K562 (cell line): ENCODE results near the gene YWHAB. TPM values are rescaled to one million over a fixed set of nuclear protein-coding genes. Genes with fewer than 3 reads are reported as not detected.

Source experiments
- CC2D1A ChIP-seq: fragments of 450-650 bp; IDR thresholded peaks from 2 replicates; pipeline ENCODE4 v1.6.1; 2017; ENCODE audit warnings: mild to moderate bottlenecking
- CEBPB ChIP-seq: fragments of 450-650 bp; IDR thresholded peaks from 2 replicates; pipeline ENCODE4 v1.6.1; 2016; ENCODE audit warnings: missing genetic modification characterization, missing compliant biosample characterization
- CEBPG ChIP-seq, 3 experiments: fragments of 200-800 bp in 1 of 3; sonication (Bioruptor generic) in 1 of 3; sonication (generic) in 1 of 3; formaldehyde crosslinking in 1 of 3; IDR thresholded peaks in 2 of 3; conservative IDR thresholded peaks in 1 of 3; 2 replicates each; pipeline versions ENCODE4 v1.6.1 to v1.8.0; 2016 to 2022; ENCODE audit warnings: missing compliant biosample characterization in 2 of 3, missing genetic modification characterization in 2 of 3, mild to moderate bottlenecking in 1 of 3, missing genetic modification reagents in 1 of 3
- CREBBP ChIP-seq: IDR thresholded peaks from one replicate; pipeline ENCODE4 v1.6.1; 2012; ENCODE audit warnings: low read depth, mild to moderate bottlenecking, control low read depth, inconsistent platforms, low read length
- CXXC5 ChIP-seq: fragments of 250-450 bp; sonication (Bioruptor Pico); IDR thresholded peaks from 2 replicates; pipeline ENCODE4 v1.8.0; 2022; ENCODE audit warnings: inconsistent platforms, mild to moderate bottlenecking, moderate library complexity
- EGR1 ChIP-seq: fragments of 450-650 bp; conservative IDR thresholded peaks from 2 replicates; pipeline ENCODE4 v1.6.1; 2017; ENCODE audit warnings: mild to moderate bottlenecking
- EP400 ChIP-seq: fragments of 450-650 bp; IDR thresholded peaks from 2 replicates; pipeline ENCODE4 v1.6.1; 2017; ENCODE audit warnings: antibody characterized with exemption, mild to moderate bottlenecking, moderate library complexity
- HDAC1 ChIP-seq, 2 experiments: fragments of 450-650 bp; IDR thresholded peaks; 2 replicates each; pipeline ENCODE4 v1.6.1; 2016 to 2017; ENCODE audit warnings: inconsistent platforms in 1 of 2, mild to moderate bottlenecking in 1 of 2, moderate library complexity in 1 of 2
- HNRNPL ChIP-seq: fragments of 200-400 bp; formaldehyde crosslinking; IDR thresholded peaks from 2 replicates; pipeline ENCODE4 v1.6.1; 2017; ENCODE audit warnings: low read depth, mild to moderate bottlenecking, low read length
- KLF6 ChIP-seq: fragments of 250-450 bp; sonication (Bioruptor Pico); IDR thresholded peaks from 2 replicates; pipeline ENCODE4 v1.4.0; 2020; ENCODE audit warnings: mild to moderate bottlenecking, moderate library complexity, borderline replicate concordance
- LEF1 ChIP-seq: fragments of 450-650 bp; IDR thresholded peaks from 2 replicates; pipeline ENCODE4 v1.6.1; 2016; ENCODE audit warnings: mild to moderate bottlenecking
- MTA2 ChIP-seq: fragments of 450-650 bp; IDR thresholded peaks from 2 replicates; pipeline ENCODE4 v1.6.1; 2016; ENCODE audit warnings: low read depth
- NCOA6 ChIP-seq: fragments of 450-650 bp; IDR thresholded peaks from 2 replicates; pipeline ENCODE4 v1.6.1; 2017; ENCODE audit warnings: mild to moderate bottlenecking
- NFYB ChIP-seq: IDR thresholded peaks from 2 replicates; pipeline ENCODE4 v1.6.1; 2011; ENCODE audit warnings: mild to moderate bottlenecking, moderate library complexity; ENCODE audit not compliant: insufficient read length; ENCODE audit errors: extremely low read depth
- POLR2H ChIP-seq: IDR thresholded peaks from 2 replicates; pipeline ENCODE4 v1.6.1; 2016; ENCODE audit warnings: missing genetic modification characterization, low read depth, mild to moderate bottlenecking, control low read depth, missing compliant biosample characterization, moderate library complexity
- RCOR1 ChIP-seq, 2 experiments: IDR thresholded peaks; 2 replicates each; pipeline ENCODE4 v1.6.1; 2012; ENCODE audit warnings: low read depth in 2 of 2, low read length in 2 of 2, borderline replicate concordance in 1 of 2, improper control_type of control experiment in 1 of 2
- RNF2 ChIP-seq: sonication (generic); IDR thresholded peaks from 2 replicates; pipeline ENCODE4 v1.6.1; 2016
- SAP30 ChIP-seq: fragments of 200-600 bp; sonication (generic); IDR thresholded peaks from 2 replicates; pipeline ENCODE4 v1.6.1; 2012; ENCODE audit warnings: borderline replicate concordance, low read depth, mild to moderate bottlenecking, moderate library complexity, low read length, control low read depth, inconsistent platforms; ENCODE audit not compliant: insufficient read depth, poor library complexity, severe bottlenecking
- TRIM24 ChIP-seq, 2 experiments: fragments of 450-650 bp; IDR thresholded peaks; 2 replicates each; pipeline ENCODE4 v1.6.1; 2016
- ZFPM2 ChIP-seq: fragments of 250-450 bp; sonication (Bioruptor Pico); IDR thresholded peaks from 2 replicates; pipeline ENCODE4 v1.5.1; 2022; ENCODE audit warnings: mild to moderate bottlenecking
- ZNF561 ChIP-seq: fragments of 450-650 bp; formaldehyde crosslinking; conservative IDR thresholded peaks from 2 replicates; pipeline ENCODE4 v1.4.0; 2020; ENCODE audit warnings: mild to moderate bottlenecking, moderate library complexity
- ZNF830 ChIP-seq: fragments of 250-450 bp; sonication (Bioruptor Pico); IDR thresholded peaks from 2 replicates; pipeline ENCODE4 v1.5.0; 2021; ENCODE audit warnings: mild to moderate bottlenecking
- polyA plus RNA-seq, 8 experiments: library from polyadenylated mRNA; depleted of rRNA in 4 of 8; stranded (reverse) in 5 of 8; unstranded in 3 of 8; fragments of >200 nt; fragmentation: Nextera tagmentation in 2 of 8; fragmentation: Illumina TruSeq in 1 of 8; extraction: Ambion mirVana in 2 of 8; extraction: Trizol in 1 of 8; gene quantifications; 2 replicates each; pipeline versions ENCODE4 v1.2.1 to v1.2.3, GENCODE V29; 2011 to 2014; ENCODE audit warnings: inconsistent platforms in 1 of 8, missing spikeins in 1 of 8
- total RNA-seq, 7 experiments: library from RNA; depleted of rRNA in 6 of 7; stranded (reverse); fragments of >200 nt in 6 of 7; fragmentation: Illumina TruSeq in 2 of 7; extraction: Trizol in 2 of 7; gene quantifications; 2 replicates each; pipeline versions ENCODE4 v1.2.1 to v1.2.3, GENCODE V29; 2011 to 2021; ENCODE audit warnings: low replicate concordance in 1 of 7
- TF ChIP-seq, protein P1 (sequence below), 3 experiments: fragments of 200-800 bp in 1 of 3; sonication (Bioruptor generic) in 1 of 3; sonication (generic) in 1 of 3; formaldehyde crosslinking in 1 of 3; IDR thresholded peaks; 2 replicates each; pipeline versions ENCODE4 v1.6.1 to v1.8.0; 2016 to 2022; ENCODE audit warnings: mild to moderate bottlenecking in 2 of 3, missing compliant biosample characterization in 2 of 3, missing genetic modification characterization in 2 of 3, missing genetic modification reagents in 1 of 3
- TF ChIP-seq, protein P2 (sequence below), 3 experiments: fragments of 200-800 bp in 1 of 3; fragments of 250-450 bp in 1 of 3; fragments of 450-650 bp in 1 of 3; sonication (Bioruptor Pico) in 1 of 3; sonication (Bioruptor generic) in 1 of 3; formaldehyde crosslinking in 1 of 3; IDR thresholded peaks; 2 replicates each; pipeline versions ENCODE4 v1.6.1 to v1.8.0; 2016 to 2022; ENCODE audit warnings: mild to moderate bottlenecking in 2 of 3, missing genetic modification characterization in 2 of 3, missing compliant biosample characterization in 1 of 3, moderate library complexity in 1 of 3

The YWHAB gene
- total and polyA plus RNA-seq, 9 of the 15 experiments (the other 6 are each of a cell fraction or from before 2014, with no cell fraction given), result 60.6 to 185 (median 96.1) TPM

DNA sequence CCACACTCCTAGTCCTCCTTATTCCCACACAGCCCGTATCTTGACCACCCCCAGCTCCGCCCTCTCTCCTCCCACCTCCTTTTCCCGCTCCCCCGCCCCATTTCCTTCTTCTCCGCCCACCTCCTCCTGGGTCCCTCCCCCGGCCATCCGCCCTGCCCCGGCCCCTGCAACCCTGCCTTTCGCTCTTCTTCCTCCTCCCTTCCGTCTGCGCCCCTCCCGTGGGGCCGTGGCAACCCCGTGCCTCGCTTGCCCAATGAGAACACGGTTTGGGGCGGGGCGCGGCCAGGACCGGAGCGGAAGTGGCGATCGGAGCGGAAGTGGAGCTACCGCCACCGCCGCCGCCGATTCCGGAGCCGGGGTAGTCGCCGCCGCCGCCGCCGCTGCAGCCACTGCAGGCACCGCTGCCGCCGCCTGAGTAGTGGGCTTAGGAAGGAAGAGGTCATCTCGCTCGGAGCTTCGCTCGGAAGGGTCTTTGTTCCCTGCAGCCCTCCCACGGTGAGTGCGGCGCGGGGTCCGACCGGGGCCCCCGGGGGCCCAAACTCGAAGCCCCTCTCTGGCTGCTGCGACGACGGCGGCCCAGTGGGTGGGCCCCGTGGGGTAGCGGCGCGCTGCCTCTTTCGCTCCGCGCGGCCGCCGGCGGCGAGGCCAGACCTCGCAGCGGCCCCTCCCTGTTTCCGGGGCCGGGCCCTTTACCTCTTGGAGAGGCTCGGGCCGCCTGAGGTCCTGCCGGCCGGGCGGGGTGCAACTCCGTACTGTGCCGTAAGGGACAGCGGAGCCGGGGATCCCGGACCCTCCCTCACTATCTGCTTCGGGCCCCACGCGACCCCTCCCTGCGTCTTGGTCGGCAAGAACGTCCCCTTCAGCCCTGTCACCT lies at the start of gene YWHAB (continued):
- TF ChIP-seq CREBBP (no peak), TRIM24 (IDR thresholded peaks at IDR 0.05) (0 out of 4 replicates have a peak, but pooled peaks of 1 of the 2 experiments have one; percentile 19), NFYB (no peak), SAP30 (peak; percentile 76), ZNF561 (CRISPR knock-in tag) (no peak), KLF6 (CRISPR knock-in tag) (peak; percentile 29; the same call in 1 of the 2 replicates), CXXC5 (CRISPR knock-in tag) (peak; percentile 91), NCOA6 (no peak), HDAC1 (IDR thresholded peaks at IDR 0.05) (no peak; a peak in 1 of 4 replicates), LEF1 (no peak), CEBPB (tag) (no peak), CEBPG (CRISPR knock-in tag; IDR thresholded peaks at IDR 0.05) (peak; percentile 55; the same call in 1 of the 2 replicates), CEBPG (tag; conservative IDR thresholded peaks at IDR 0.05 in 1 of 2, IDR thresholded peaks at IDR 0.05 in 1 of 2) (no peak; a peak in 1 of 4 replicates), MTA2 (no peak), RNF2 (no peak), RCOR1 (IDR thresholded peaks at IDR 0.05; ENCODE audit: borderline replicate concordance in 1 of 2, low read depth in 2 of 2, low read length in 2 of 2) (peak in 1 of 2 experiments; percentile 38; a peak in 1 of 4 replicates), EP400 (peak; percentile 78), ZNF830 (CRISPR knock-in tag) (no peak), EGR1 (peak; percentile 98), HNRNPL (no peak), ZFPM2 (no peak), CC2D1A (no peak), POLR2H (tag) (peak; percentile 71)
- TF ChIP-seq, protein P1, sequence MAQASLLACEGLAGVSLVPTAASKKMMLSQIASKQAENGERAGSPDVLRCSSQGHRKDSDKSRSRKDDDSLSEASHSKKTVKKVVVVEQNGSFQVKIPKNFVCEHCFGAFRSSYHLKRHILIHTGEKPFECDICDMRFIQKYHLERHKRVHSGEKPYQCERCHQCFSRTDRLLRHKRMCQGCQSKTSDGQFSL (CRISPR knock-in tag; IDR thresholded peaks at IDR 0.05), result no peak
- TF ChIP-seq, protein P1 (tag; IDR thresholded peaks at IDR 0.05), result no peak
- TF ChIP-seq, protein P2, sequence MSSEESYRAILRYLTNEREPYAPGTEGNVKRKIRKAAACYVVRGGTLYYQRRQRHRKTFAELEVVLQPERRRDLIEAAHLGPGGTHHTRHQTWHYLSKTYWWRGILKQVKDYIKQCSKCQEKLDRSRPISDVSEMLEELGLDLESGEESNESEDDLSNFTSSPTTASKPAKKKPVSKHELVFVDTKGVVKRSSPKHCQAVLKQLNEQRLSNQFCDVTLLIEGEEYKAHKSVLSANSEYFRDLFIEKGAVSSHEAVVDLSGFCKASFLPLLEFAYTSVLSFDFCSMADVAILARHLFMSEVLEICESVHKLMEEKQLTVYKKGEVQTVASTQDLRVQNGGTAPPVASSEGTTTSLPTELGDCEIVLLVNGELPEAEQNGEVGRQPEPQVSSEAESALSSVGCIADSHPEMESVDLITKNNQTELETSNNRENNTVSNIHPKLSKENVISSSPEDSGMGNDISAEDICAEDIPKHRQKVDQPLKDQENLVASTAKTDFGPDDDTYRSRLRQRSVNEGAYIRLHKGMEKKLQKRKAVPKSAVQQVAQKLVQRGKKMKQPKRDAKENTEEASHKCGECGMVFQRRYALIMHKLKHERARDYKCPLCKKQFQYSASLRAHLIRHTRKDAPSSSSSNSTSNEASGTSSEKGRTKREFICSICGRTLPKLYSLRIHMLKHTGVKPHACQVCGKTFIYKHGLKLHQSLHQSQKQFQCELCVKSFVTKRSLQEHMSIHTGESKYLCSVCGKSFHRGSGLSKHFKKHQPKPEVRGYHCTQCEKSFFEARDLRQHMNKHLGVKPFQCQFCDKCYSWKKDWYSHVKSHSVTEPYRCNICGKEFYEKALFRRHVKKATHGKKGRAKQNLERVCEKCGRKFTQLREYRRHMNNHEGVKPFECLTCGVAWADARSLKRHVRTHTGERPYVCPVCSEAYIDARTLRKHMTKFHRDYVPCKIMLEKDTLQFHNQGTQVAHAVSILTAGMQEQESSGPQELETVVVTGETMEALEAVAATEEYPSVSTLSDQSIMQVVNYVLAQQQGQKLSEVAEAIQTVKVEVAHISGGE (CRISPR knock-in tag; IDR thresholded peaks at IDR 0.05), result peak; percentile 25 to 94 (median 74); a peak in 5 of 6 replicates
